K562 (cell line): ENCODE data around the gene GINS1.

ENCODE experiments used
- POLR2A ChIP-seq: fragments of 450-650 bp; conservative IDR thresholded peaks from 2 replicates; pipeline ENCODE4 v1.6.1; 2016
- ZNF3 ChIP-seq: fragments of 250-450 bp; sonication (Bioruptor Pico); IDR thresholded peaks from 2 replicates; pipeline ENCODE4 v1.5.0; 2021; ENCODE audit warnings: mild to moderate bottlenecking, moderate library complexity

GRCh38 chr20:25389401-25389857 lies 18.0 kb upstream of the GINS1 start:
- TF ChIP-seq POLR2A, result no peak
- no peak for TF ChIP-seq ZNF3
